ENCODE data around the gene TEX14. TPM values are rescaled to one million over a fixed set of nuclear protein-coding genes. Genes with fewer than 3 reads are reported as not detected.

Gene TEX14
- total and polyA plus RNA-seq, 10 of the 15 experiments (the other 5 are each of a cell fraction or from before 2014, with no cell fraction given): 0.15 to 1.3 (median 0.66) TPM

DNA sequence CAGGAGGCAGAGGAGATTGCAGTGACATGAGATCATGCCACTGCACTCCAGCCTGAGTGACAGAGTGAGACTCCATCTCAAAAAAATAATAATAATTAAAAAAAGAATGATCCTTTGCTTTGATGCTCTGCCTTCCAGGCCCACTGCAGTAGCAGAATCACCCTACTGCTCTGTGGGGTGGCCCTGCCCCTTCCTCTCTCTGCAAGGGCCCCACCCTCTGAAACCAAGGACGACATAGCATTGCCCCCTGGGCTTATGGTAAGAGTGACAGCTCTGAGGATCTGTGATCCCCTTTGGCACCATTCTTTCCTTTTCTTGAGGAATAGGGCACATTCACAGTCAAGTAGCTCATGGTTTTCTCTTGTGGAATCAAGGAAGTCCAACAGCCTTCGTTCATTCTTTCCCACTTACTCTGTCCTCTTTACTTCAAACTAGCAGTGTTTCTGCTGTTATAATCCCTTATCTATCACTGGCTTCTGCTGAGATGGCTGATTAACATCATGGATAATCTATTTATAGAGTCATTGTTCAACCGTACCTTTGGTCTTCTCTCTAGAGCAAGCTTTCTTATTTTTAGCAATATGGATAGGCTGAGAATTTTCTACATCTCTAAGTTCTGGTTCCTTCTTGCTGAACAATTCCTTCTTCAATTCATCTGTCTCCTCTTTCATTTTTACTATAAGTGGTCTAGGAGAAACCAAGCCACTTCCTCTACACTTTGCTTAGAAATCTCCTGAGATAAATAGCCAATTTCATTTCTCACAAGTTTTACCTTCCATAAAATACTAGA lies 14.7 kb upstream of the TEX14 start (continued):
- TF ChIP-seq, protein P1, sequence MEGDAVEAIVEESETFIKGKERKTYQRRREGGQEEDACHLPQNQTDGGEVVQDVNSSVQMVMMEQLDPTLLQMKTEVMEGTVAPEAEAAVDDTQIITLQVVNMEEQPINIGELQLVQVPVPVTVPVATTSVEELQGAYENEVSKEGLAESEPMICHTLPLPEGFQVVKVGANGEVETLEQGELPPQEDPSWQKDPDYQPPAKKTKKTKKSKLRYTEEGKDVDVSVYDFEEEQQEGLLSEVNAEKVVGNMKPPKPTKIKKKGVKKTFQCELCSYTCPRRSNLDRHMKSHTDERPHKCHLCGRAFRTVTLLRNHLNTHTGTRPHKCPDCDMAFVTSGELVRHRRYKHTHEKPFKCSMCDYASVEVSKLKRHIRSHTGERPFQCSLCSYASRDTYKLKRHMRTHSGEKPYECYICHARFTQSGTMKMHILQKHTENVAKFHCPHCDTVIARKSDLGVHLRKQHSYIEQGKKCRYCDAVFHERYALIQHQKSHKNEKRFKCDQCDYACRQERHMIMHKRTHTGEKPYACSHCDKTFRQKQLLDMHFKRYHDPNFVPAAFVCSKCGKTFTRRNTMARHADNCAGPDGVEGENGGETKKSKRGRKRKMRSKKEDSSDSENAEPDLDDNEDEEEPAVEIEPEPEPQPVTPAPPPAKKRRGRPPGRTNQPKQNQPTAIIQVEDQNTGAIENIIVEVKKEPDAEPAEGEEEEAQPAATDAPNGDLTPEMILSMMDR (IDR thresholded peaks at IDR 0.05 in 2 of 3, conservative IDR thresholded peaks at IDR 0.05 in 1 of 3; ENCODE audit: control insufficient read depth in 2 of 3, extremely low read depth in 1 of 3, insufficient read depth in 1 of 3, low read depth in 3 of 3, low read length in 3 of 3): no peak
- TF ChIP-seq ZNF622 (IDR thresholded peaks at IDR 0.05) (no peak), POLR2AphosphoS5 (IDR thresholded peaks at IDR 0.05; ENCODE audit: low read length) (no peak), TCF7 (IDR thresholded peaks at IDR 0.05; ENCODE audit: borderline replicate concordance) (no peak), NFYA (IDR thresholded peaks at IDR 0.05; ENCODE audit: borderline replicate concordance, low read depth, low read length) (no peak), KDM1A (IDR thresholded peaks at IDR 0.05; ENCODE audit: borderline replicate concordance) (no peak), CHD4 (IDR thresholded peaks at IDR 0.05) (no peak), MYB (IDR thresholded peaks at IDR 0.05; ENCODE audit: borderline replicate concordance, low read depth, low read length) (no peak), SIN3A (IDR thresholded peaks at IDR 0.05; ENCODE audit: low read depth, low read length) (no peak), HCFC1 (IDR thresholded peaks at IDR 0.05; ENCODE audit: low read length) (no peak), IKZF1 (conservative IDR thresholded peaks at IDR 0.05) (peak; percentile 78)
- TF ChIP-seq, protein P2, sequence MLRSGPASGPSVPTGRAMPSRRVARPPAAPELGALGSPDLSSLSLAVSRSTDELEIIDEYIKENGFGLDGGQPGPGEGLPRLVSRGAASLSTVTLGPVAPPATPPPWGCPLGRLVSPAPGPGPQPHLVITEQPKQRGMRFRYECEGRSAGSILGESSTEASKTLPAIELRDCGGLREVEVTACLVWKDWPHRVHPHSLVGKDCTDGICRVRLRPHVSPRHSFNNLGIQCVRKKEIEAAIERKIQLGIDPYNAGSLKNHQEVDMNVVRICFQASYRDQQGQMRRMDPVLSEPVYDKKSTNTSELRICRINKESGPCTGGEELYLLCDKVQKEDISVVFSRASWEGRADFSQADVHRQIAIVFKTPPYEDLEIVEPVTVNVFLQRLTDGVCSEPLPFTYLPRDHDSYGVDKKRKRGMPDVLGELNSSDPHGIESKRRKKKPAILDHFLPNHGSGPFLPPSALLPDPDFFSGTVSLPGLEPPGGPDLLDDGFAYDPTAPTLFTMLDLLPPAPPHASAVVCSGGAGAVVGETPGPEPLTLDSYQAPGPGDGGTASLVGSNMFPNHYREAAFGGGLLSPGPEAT (IDR thresholded peaks at IDR 0.05; ENCODE audit: low read depth): peak; percentile 41; the same call in 1 of the 2 replicates
- TF ChIP-seq, protein P3, sequence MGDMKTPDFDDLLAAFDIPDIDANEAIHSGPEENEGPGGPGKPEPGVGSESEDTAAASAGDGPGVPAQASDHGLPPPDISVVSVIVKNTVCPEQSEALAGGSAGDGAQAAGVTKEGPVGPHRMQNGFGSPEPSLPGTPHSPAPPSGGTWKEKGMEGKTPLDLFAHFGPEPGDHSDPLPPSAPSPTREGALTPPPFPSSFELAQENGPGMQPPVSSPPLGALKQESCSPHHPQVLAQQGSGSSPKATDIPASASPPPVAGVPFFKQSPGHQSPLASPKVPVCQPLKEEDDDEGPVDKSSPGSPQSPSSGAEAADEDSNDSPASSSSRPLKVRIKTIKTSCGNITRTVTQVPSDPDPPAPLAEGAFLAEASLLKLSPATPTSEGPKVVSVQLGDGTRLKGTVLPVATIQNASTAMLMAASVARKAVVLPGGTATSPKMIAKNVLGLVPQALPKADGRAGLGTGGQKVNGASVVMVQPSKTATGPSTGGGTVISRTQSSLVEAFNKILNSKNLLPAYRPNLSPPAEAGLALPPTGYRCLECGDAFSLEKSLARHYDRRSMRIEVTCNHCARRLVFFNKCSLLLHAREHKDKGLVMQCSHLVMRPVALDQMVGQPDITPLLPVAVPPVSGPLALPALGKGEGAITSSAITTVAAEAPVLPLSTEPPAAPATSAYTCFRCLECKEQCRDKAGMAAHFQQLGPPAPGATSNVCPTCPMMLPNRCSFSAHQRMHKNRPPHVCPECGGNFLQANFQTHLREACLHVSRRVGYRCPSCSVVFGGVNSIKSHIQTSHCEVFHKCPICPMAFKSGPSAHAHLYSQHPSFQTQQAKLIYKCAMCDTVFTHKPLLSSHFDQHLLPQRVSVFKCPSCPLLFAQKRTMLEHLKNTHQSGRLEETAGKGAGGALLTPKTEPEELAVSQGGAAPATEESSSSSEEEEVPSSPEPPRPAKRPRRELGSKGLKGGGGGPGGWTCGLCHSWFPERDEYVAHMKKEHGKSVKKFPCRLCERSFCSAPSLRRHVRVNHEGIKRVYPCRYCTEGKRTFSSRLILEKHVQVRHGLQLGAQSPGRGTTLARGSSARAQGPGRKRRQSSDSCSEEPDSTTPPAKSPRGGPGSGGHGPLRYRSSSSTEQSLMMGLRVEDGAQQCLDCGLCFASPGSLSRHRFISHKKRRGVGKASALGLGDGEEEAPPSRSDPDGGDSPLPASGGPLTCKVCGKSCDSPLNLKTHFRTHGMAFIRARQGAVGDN (IDR thresholded peaks at IDR 0.05): no peak
- TF ChIP-seq, protein P4, sequence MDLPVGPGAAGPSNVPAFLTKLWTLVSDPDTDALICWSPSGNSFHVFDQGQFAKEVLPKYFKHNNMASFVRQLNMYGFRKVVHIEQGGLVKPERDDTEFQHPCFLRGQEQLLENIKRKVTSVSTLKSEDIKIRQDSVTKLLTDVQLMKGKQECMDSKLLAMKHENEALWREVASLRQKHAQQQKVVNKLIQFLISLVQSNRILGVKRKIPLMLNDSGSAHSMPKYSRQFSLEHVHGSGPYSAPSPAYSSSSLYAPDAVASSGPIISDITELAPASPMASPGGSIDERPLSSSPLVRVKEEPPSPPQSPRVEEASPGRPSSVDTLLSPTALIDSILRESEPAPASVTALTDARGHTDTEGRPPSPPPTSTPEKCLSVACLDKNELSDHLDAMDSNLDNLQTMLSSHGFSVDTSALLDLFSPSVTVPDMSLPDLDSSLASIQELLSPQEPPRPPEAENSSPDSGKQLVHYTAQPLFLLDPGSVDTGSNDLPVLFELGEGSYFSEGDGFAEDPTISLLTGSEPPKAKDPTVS (IDR thresholded peaks at IDR 0.05; ENCODE audit: low read depth, low read length): no peak
- TF ChIP-seq, protein P5, sequence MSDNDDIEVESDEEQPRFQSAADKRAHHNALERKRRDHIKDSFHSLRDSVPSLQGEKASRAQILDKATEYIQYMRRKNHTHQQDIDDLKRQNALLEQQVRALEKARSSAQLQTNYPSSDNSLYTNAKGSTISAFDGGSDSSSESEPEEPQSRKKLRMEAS (IDR thresholded peaks at IDR 0.05; ENCODE audit: low read depth, low read length): no peak
- TF ChIP-seq, protein P6, sequence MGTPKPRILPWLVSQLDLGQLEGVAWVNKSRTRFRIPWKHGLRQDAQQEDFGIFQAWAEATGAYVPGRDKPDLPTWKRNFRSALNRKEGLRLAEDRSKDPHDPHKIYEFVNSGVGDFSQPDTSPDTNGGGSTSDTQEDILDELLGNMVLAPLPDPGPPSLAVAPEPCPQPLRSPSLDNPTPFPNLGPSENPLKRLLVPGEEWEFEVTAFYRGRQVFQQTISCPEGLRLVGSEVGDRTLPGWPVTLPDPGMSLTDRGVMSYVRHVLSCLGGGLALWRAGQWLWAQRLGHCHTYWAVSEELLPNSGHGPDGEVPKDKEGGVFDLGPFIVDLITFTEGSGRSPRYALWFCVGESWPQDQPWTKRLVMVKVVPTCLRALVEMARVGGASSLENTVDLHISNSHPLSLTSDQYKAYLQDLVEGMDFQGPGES (IDR thresholded peaks at IDR 0.05): no peak

Measured in GM12878 (cell line).